Measurements from ENCODE around the gene MAGOH.
A peak's percentile ranks its signal among the peaks of the same experiment; 100 is the strongest.
"Not testable (repeated sequence)": the region's sequence is repeated elsewhere in the genome, so short reads cannot be mapped to it uniquely, and the experiment has no call there.

MAGOH gene

GRCh38 chr1:53238197-53239155 is at the start of gene MAGOH:
MAGOH (minus strand) TSS chr1:53238518; CDS start chr1:53238448, 70 bp downstream.
- peak; percentile 86 to 88 for DNase-seq (ENCODE audit: low read depth in 2 of 2)

GRCh38 chr1:53286955-53287354 is 48.6 kb upstream of the MAGOH start:
- DNase-seq (ENCODE audit: low read depth in 2 of 2), result no peak

GRCh38 chr1:53285969-53286760 is 47.8 kb upstream of the MAGOH start:
- no peak for DNase-seq (ENCODE audit: low read depth in 2 of 2)

GRCh38 chr1:53285546-53285945 is 47.2 kb upstream of the MAGOH start:
- no peak for DNase-seq (ENCODE audit: low read depth in 2 of 2)

GRCh38 chr1:53284224-53285020 is 46.1 kb upstream of the MAGOH start:
- no peak for DNase-seq (ENCODE audit: low read depth in 2 of 2)

GRCh38 chr1:53283156-53283555 is 44.8 kb upstream of the MAGOH start:
- not testable (repeated sequence) for DNase-seq (ENCODE audit: low read depth in 2 of 2)

- DNase-seq (ENCODE audit: low read depth in 2 of 2), result no peak
Measured at GRCh38 chr1:53281133-53281532, 42.8 kb upstream of the MAGOH start.

GRCh38 chr1:53280496-53280895 is 42.2 kb upstream of the MAGOH start:
- DNase-seq (ENCODE audit: low read depth in 2 of 2), result no peak

GRCh38 chr1:53279296-53280200 is 41.2 kb upstream of the MAGOH start:
- DNase-seq (ENCODE audit: low read depth in 2 of 2), result no peak

- DNase-seq (ENCODE audit: low read depth in 2 of 2), result no peak
Measured at GRCh38 chr1:53278298-53278725, 40.0 kb upstream of the MAGOH start.

- DNase-seq (ENCODE audit: low read depth in 2 of 2), result no peak
Measured at GRCh38 chr1:53277326-53277725, 39.0 kb upstream of the MAGOH start.

- DNase-seq (ENCODE audit: low read depth in 2 of 2), result no peak
Measured at GRCh38 chr1:53276902-53277281, 38.6 kb upstream of the MAGOH start.

GRCh38 chr1:53276153-53276901 is 38.0 kb upstream of the MAGOH start:
- DNase-seq (ENCODE audit: low read depth in 2 of 2), result no peak

- no peak for DNase-seq (ENCODE audit: low read depth in 2 of 2)
Measured at GRCh38 chr1:53275566-53275965, 37.2 kb upstream of the MAGOH start.

GRCh38 chr1:53274541-53275185 is 36.3 kb upstream of the MAGOH start:
- DNase-seq (ENCODE audit: low read depth in 2 of 2), result no peak

GRCh38 chr1:53274026-53274425 is 35.7 kb upstream of the MAGOH start:
- no peak for DNase-seq (ENCODE audit: low read depth in 2 of 2)

- no peak for DNase-seq (ENCODE audit: low read depth in 2 of 2)
Measured at GRCh38 chr1:53273526-53273925, 35.2 kb upstream of the MAGOH start.

GRCh38 chr1:53272349-53272748 is 34.0 kb upstream of the MAGOH start:
- DNase-seq (ENCODE audit: low read depth in 2 of 2), result no peak

GRCh38 chr1:53271446-53272090 is 33.2 kb upstream of the MAGOH start:
- DNase-seq (ENCODE audit: low read depth in 2 of 2), result no peak
